Cardiac fibroblast (primary cell): ENCODE data around the gene C16orf96.

Source experiments
- DNase-seq, 2 donors: peaks; one replicate each; pipeline versions ENCODE4 v3.0.0 to v3.0.0-alpha.2; 2010; ENCODE audit warnings: low read depth in 2 of 2
- H3K4me3 ChIP-seq, 2 donors: replicated peaks in 1 of 2; 1 replicate in 1 of 2; 2 replicates in 1 of 2; pipeline ENCODE4 v1.5.1; 2011; ENCODE audit warnings: low read depth in 2 of 2, low read length in 2 of 2, mild to moderate bottlenecking in 2 of 2, moderate library complexity in 1 of 2
- TF ChIP-seq, protein P1 (sequence below): IDR thresholded peaks from one replicate; pipeline ENCODE4 v1.5.1; 2011; ENCODE audit warnings: low read depth, mild to moderate bottlenecking, low read length, inconsistent platforms

The C16orf96 gene

DNA sequence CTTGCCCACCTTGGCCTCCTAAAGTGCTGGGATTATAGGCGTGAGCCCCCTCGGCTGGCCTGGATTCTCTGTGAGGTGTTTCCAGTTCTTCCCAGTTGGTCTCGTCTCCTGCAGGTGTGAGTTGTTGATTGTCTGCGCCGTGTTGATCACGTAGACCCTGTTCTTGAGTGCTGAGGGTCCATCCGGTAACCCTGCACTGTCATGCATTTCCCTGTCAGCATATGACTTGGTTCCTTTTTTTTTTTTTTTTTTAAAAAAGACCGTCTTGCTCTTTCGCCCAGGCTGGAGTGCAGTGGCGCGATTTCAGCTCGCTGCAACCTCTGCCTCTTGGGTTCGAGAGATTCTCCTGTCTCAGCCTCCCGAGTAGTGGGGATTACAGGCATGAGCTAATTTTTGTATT lies 85.8 kb downstream of the C16orf96 start:
- no peak overlapping the region for H3K4me3 ChIP-seq
- TF ChIP-seq, protein P1, sequence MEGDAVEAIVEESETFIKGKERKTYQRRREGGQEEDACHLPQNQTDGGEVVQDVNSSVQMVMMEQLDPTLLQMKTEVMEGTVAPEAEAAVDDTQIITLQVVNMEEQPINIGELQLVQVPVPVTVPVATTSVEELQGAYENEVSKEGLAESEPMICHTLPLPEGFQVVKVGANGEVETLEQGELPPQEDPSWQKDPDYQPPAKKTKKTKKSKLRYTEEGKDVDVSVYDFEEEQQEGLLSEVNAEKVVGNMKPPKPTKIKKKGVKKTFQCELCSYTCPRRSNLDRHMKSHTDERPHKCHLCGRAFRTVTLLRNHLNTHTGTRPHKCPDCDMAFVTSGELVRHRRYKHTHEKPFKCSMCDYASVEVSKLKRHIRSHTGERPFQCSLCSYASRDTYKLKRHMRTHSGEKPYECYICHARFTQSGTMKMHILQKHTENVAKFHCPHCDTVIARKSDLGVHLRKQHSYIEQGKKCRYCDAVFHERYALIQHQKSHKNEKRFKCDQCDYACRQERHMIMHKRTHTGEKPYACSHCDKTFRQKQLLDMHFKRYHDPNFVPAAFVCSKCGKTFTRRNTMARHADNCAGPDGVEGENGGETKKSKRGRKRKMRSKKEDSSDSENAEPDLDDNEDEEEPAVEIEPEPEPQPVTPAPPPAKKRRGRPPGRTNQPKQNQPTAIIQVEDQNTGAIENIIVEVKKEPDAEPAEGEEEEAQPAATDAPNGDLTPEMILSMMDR: no peak
- DNase-seq: no peak

DNA sequence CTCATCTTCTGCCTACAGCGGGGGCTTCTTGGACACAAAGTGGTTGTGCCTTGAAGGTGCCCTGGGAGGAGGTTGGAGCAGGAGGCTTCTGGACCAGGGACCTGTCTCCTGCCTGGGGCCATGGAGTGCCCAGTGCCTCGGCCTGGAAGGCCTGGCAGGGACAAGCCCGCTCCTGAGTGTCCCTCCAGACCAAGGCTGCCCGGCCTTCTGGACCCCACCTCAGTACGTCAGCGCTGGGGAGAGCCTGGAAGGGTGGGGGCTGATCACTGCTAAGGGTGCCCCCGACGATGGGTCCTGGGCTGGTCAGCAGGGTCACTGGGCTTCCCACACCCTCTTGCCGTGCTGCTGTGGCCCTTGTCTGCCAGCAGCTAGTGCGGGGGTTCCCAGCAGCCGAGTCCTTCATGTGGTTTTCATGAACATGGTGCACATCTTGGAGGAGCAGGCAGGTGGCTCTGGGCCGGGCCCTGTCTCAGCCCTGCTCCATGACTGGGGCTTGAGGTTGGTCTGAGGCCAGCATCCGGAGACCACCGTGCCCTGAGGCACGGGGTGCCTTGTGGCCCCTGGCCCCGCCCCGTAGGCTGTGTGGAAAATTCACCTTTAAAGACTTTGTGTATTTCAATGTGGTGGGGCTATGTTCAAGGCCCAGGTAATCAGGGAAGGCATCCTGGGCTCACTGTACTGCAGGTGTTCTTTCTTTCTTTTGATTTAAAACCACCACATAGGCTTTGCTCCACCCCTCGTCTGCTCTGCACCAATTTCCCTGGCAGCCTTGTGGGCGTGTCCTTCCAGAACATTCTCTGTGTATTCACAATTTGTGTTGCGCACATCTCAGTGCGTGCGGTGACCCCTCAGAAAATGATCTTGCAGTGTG lies 90.9 kb downstream of the C16orf96 start:
- H3K4me3 ChIP-seq: no peak overlapping the region
- TF ChIP-seq, protein P1: no peak
- no peak for DNase-seq

- TF ChIP-seq, protein P1: no peak
- H3K4me3 ChIP-seq: no peak overlapping the region
- DNase-seq: no peak
These were observed 91.5 kb downstream of the C16orf96 start for GRCh38 chr16:4647644-4647980.

DNA sequence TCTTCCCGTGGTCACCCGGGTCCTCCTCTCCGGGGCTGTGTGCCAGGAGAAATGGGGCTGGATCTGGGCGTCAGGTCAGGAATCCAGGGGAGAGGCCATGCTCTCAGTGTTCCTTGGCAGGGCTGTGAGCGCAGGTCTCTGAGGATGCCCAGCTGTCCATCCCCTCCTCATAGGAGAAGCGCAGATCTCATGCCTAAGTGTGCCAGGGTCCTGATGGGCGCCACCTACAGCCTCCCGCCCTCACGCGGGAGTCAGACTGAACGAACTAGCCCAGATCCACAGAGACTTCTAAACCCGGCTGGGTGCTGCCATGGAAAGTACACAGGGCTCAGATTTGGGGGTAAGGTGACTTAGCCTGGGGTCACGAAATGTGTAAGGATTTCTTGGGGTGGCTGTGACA lies 92.8 kb downstream of the C16orf96 start:
- H3K4me3 ChIP-seq: no peak overlapping the region
- no peak for DNase-seq
- TF ChIP-seq, protein P1: no peak

DNA sequence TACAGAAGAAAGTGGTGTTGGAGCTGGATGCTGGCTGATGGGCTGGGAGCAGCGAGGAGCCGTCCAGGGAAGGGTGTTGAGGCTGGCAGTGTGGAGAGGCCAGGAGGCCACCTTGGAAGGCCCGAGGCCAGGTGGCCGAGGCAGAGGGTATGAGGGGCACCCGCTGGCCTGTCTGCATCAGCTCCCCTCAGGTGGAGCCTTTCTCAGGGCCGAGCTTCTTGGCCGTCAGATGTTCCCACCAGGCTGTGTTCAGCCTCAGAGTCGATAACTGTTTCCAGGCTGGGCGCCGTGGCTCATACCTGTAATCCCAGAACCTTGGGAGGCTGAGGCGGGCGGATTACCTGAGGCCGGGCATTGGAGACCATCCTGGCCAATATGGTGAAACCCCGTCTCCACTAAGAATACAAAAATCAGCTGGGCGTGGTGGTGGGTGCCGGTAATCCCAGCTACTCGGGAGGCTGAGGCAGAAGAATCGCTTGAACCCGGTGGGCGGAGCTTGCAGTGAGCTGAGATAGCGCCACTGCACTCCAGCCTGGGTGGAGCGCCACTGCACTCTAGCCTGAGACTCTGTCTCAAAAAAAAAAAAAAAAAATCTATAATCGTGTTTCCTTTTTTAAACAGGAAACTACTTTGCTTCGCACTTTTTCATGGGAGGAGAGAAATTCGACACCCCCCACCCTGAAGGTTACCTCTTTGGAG lies 93.8 kb downstream of the C16orf96 start:
- DNase-seq: no peak
- TF ChIP-seq, protein P1: no peak
- no peak overlapping the region for H3K4me3 ChIP-seq
